Measurements from ENCODE around the gene PTPN13.

The PTPN13 gene

GRCh38 chr4:86819561-86819960, 225.4 kb downstream of the PTPN13 start:
- no peak for DNase-seq (ENCODE audit: low read depth)

DNA sequence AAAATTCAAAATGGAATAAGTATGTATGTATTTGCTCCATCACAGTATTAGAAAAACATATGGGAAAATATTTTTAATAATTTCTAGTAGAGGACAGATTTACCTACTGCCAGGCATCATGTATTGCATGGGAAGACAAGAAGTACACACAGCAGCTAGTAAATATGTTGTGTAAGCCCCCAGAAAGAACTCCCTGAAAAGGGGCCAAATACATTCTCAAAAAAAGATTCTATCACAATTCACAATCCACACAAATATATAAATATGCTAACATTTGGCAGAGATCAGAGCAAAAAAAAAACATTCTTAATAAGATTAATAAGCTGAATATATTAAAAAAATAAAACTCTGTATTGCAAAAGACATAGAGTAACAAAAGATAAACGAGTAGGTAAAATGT, 227.0 kb downstream of the PTPN13 start:
- no peak for DNase-seq (ENCODE audit: low read depth)

GRCh38 chr4:86822136-86822535, 228.0 kb downstream of the PTPN13 start:
- no peak for DNase-seq (ENCODE audit: low read depth)

DNA sequence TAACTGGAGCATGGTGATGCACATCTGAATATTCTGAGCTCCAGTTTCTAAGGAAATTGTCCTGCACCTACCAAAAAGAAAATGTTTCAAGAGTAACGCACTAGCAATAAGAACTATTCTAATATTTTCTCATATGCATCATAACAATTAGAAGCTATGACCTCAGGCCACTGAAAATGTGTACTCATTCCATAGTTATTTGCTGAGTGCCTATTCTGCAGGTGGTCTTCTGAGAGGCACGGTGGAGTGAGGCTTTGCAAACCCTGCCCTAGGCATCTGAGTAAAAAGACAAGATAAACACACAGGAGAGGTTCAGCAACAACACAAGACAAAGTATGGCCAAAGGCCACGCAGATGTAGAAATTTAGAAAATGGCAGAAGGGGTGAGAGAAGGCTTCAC, 231.4 kb downstream of the PTPN13 start:
- no peak for DNase-seq (ENCODE audit: low read depth)

DNA sequence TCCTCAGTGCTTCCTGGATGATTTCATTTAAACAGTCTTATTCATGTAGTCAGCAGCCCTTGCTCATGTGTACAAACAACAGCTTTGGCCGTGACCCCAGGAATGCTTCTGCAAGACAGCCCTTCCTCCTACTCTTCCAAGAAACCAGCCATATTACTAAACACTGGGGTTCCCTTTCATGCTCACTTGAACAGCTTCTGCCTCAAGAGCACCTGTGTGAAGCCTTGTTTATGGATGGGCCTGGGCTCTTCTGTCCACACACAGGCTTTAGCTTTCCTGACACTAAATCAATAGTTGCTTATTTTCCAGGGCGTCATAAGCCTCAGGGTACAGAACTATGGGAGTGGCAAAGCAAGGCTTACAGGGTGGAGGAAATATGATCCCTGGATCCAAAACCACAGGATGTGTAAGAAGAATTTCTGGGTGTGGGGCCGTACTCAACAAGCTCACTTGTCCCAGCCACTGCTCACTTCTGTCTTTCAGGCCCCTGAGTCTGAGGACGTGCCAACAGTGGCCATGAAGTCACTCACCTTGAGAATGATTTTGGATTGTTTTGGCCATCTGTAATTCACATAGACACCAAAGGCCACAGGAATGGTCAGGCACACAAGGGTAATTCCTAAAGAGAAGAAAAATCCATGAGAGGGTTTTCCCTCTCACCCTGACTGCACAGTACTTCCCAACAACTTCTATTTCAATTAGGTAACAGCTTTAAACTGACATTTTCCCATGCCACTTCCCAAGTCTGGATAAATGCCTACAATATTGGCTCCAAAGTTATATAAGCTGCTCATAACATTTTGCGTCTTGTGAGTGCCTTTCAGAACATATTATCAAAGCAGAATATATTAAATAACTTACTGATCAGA, 237.4 kb downstream of the PTPN13 start:
- no peak for DNase-seq (ENCODE audit: low read depth)

GRCh38 chr4:86833615-86834014, 239.5 kb downstream of the PTPN13 start:
- DNase-seq (ENCODE audit: low read depth): no peak

- DNase-seq (ENCODE audit: low read depth): no peak
Observed at GRCh38 chr4:86834901-86835300, 240.8 kb downstream of the PTPN13 start.

DNA sequence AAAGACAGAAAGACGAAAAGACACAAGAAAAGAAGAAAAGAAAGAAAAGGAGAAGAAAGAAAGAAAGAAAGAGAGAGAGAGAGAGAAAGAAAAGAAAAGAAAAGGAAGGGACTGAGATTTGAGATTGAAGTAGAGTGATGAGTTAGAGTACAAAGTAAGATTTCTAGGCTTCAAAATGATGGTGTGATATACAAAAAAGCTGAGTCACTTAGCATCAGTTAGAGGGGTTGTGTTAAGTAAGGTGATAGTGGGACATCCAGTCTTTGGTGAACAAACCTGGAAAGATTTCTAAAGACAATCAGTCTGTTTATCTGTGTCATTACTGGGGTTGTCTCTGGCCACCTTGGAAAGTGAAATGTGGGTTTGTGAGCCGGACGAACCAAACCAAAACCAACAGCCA, 241.6 kb downstream of the PTPN13 start:
- no peak for DNase-seq (ENCODE audit: low read depth)

DNA sequence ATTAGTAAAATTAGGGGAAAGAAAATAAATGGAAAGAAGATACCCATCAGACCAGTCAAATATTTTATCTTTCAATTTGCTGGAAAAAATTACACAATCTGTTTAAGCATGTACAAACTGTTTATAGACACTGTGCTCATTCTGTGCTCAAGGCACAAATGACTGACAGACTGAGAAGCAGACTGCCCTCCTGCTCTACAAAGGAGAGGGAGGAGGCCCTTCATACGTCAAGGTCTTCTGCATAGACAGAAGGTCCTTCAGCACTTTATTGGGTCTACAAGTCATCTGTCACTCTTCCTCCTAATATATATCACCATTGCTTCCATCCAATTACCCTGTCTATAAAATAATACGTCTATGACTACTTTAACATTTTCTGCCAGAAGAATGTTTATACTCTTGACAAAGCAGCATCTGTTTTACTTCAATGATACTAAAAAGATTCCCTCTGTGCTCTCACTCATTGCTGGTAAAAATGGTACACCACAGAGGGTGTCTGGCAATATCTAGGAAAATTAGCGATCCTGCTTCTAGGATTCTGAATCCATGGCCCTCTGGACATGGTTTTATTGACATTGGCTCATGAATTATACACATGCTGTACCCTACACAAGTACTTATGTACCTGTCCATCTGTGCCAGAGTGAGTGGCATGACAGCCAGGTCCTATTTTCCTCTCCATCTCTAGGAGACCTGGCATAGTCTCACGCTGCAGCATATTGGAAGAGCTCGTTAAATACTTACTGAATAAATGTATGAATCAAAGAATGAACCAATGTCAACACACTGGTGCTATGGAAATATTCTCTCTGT, 243.8 kb downstream of the PTPN13 start:
- no peak for DNase-seq (ENCODE audit: low read depth)

GRCh38 chr4:86840858-86841257, 246.7 kb downstream of the PTPN13 start:
- no peak for DNase-seq (ENCODE audit: low read depth)

DNA sequence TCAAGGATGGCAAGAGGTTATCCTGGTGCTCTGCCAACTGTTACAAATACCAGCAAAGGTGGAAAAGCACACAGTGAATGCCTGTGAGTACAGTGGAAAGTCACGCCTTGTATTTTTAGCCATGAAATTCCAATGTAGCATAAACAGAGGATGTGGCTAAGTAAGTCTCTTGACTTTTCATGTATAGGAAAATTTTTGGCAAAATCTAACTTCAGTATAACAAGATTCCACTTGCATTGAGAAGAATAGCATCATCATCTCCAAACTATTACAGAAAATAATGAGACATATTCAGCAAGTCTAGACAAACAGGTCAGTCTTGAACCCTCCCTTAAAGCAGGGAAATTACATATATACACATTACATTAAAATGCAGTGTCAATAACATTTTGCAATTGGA, 247.2 kb downstream of the PTPN13 start:
- no peak for DNase-seq (ENCODE audit: low read depth)

- no peak for DNase-seq (ENCODE audit: low read depth)
Observed at GRCh38 chr4:86845593-86845992, 251.5 kb downstream of the PTPN13 start.

DNA sequence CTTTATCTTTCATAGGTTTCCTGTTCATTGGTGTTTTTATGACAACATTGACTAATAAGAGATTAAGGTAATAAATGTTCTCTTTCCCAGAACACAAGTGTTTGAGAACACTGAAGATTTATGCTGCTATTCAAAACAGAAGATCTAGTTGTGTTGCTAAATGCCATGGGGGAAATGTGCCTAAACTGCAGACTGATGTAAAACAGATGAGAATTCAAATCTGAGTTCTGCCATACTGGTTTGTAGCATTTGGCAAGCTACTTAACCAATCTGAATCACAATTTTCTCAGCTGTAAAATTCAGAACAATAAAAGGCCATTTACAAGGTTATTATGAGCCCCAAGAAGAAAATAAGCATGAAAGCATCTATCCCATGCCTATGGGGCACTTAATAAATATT, 252.8 kb downstream of the PTPN13 start:
- no peak for DNase-seq (ENCODE audit: low read depth)

GRCh38 chr4:86847571-86847970, 253.5 kb downstream of the PTPN13 start:
- no peak for DNase-seq (ENCODE audit: low read depth)

GRCh38 chr4:86848136-86848535, 254.0 kb downstream of the PTPN13 start:
- no peak for DNase-seq (ENCODE audit: low read depth)

GRCh38 chr4:86848732-86849619, 254.9 kb downstream of the PTPN13 start, which contains the start of gene SLC10A6:
Gene SLC10A6 (minus strand): TSS chr4:86849384. CDS start chr4:86849115, 269 bp downstream.
- no peak for DNase-seq (ENCODE audit: low read depth)

- DNase-seq (ENCODE audit: low read depth): no peak
Observed at GRCh38 chr4:86853209-86853608, 259.1 kb downstream of the PTPN13 start.

DNA sequence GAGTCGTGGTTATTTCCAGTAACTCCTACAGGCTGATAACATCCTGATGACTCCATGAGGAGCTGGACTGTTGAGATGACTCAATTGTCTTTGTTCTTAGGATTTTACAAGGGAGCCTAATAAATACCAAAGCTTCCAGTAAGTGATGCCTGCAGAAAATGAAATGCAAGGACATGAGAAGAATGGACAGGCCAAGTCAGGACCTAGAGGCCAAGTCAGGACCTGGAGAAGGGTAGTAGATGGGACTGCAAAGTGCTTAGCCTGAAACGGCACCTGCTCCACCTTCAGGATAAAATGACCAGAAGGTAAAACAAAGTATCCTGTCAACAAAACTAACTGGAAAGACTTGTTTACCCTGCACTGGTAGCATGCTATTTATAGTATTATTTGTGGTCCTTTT, 261.5 kb downstream of the PTPN13 start:
- no peak for DNase-seq (ENCODE audit: low read depth)

DNA sequence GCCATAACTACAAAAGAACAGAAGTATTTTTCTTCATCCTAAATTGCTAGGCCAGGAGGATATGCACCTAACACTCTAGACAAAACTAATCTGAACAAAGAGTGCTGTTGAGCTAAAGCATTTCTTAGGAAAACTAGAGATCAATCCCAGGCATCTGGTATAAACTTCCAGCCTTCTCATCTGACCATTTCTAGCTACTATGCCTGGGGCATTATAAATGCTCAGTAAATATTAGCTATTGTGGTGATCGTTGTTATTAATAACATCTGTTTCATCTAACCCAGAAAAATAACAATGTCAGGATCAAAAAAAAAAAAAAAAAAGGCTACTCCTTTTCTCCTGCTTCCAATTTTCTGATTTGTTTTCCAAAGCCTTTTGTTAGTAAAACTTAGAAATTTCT, 262.8 kb downstream of the PTPN13 start:
- DNase-seq (ENCODE audit: low read depth): no peak

DNA sequence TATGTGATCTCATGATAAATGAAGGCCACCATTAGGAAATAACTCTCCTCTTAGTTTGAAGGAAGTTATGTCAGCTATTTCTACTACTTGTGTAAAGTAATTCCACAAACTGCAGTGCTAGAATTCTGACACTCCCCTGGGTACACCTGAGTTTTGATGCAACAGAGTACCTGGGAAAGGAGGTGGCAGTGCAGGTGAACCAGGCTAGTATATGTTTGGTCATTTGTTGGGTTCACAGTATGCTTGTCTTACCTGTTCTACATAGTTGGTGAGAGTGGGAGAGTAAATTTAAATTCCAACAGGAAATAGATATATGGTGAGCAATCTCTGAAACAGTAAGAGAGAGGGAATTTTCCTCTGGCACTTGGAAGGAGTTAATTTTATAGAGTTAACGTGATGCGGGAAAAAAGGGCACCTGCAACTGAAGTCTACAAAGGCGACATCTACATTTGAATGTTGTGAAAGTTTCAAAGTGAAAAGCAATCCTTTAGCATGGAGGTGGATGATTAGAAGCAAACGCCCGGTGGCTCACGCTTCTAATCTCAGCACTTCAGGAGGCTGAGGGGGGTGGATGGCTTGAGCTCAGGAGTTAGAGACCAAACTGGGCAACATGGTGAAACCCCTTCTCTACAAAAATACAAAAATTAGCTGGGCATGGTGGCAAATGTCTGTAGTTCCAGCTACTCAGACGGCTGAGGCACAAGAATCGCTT, 263.4 kb downstream of the PTPN13 start:
- no peak for DNase-seq (ENCODE audit: low read depth)
